Esophagus muscularis mucosa (tissue), 3 donors: Measurements from ENCODE around the gene SFN.

Source experiments
- POLR2A ChIP-seq: fragments of 450-650 bp; IDR thresholded peaks from one replicate; pipeline ENCODE4 v1.6.1; 2017; ENCODE audit warnings: antibody characterized with exemption, moderate library complexity, mild to moderate bottlenecking, low read depth
- POLR2AphosphoS5 ChIP-seq, 2 donors: sonication (generic); formaldehyde crosslinking; IDR thresholded peaks; one replicate each; pipeline ENCODE4 v1.6.1; 2017; ENCODE audit warnings: antibody characterized with exemption in 2 of 2
- TF ChIP-seq, protein P1 (sequence below), 3 experiments: fragments of 200-600 bp in 2 of 3; fragments of 450-650 bp in 1 of 3; sonication (generic) in 2 of 3; IDR thresholded peaks; one replicate each; pipeline ENCODE4 v1.5.1; 2017 to 2019; ENCODE audit warnings: antibody characterized with exemption in 3 of 3, mild to moderate bottlenecking in 2 of 3, moderate library complexity in 1 of 3

DNA sequence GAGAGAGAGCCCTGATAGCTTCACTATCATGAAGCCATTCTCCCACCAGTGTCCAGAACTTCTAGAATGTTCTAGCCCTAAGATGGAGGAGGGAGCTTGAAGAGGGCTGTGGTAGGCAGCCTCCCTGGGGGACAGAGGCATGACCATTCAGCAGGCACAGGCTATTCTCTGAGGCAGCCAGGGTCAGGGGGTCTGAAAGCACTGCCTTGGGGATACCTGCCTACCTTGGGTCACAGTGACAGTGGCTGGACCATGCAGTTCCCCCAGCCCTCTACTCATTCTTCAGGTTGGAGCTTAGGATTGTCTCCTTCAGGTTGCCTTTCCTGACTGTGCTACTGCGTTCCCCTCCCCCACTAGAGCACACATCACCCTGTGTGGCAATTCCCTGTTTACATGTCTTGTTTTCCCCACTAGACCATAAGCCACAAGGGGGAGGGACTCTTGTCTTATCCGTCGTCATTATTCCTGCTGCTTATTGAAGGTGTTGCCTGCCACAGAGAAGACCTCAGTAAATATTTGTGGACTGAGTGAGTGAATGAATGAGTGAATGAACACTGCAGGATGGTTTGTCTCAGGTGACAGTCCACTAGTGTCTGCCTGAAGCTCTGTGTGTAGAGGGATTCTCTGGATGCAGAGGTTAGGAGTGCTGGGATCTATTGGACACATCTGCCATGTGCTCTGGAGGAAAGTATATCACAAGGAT, 31.3 kb upstream of the SFN start:
- TF ChIP-seq, protein P1, sequence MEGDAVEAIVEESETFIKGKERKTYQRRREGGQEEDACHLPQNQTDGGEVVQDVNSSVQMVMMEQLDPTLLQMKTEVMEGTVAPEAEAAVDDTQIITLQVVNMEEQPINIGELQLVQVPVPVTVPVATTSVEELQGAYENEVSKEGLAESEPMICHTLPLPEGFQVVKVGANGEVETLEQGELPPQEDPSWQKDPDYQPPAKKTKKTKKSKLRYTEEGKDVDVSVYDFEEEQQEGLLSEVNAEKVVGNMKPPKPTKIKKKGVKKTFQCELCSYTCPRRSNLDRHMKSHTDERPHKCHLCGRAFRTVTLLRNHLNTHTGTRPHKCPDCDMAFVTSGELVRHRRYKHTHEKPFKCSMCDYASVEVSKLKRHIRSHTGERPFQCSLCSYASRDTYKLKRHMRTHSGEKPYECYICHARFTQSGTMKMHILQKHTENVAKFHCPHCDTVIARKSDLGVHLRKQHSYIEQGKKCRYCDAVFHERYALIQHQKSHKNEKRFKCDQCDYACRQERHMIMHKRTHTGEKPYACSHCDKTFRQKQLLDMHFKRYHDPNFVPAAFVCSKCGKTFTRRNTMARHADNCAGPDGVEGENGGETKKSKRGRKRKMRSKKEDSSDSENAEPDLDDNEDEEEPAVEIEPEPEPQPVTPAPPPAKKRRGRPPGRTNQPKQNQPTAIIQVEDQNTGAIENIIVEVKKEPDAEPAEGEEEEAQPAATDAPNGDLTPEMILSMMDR (IDR thresholded peaks at IDR 0.05), result no peak
- TF ChIP-seq POLR2A (no peak), POLR2AphosphoS5 (IDR thresholded peaks at IDR 0.05) (no peak)
